Endothelial cell of umbilical vein (primary cell): ENCODE data around the gene IFITM2. TPM values are rescaled to one million over a fixed set of nuclear protein-coding genes. Genes with fewer than 3 reads are reported as not detected.
A peak's percentile ranks its signal among the peaks of the same experiment; 100 is the strongest.

Source experiments
- BruUV-seq: library from RNA; stranded (reverse); fragments of 400-500 nt; replicated peaks from 2 replicates; lab custom pipeline; 2021; lab: Mats Ljungman, UMichigan
- CTCF ChIA-PET: fragments of 300-600, 350-600 bp; sonication (Branson Sonifier 250); formaldehyde crosslinking; loops from one replicate; lab custom pipeline; 2021; ENCODE audit warnings: antibody characterized with exemption, inconsistent platforms; lab: Charles Lee
- POLR2A ChIA-PET: fragments of 300-600, 350-600 bp; sonication (Branson Sonifier 250); formaldehyde crosslinking; loops from one replicate; lab custom pipeline; 2021; ENCODE audit warnings: antibody characterized with exemption, inconsistent platforms; lab: Charles Lee
- DNase-seq: peaks from one replicate; pipeline ENCODE4 v3.0.0-alpha.2; 2011; ENCODE audit warnings: low read depth, low spot score
- FAIRE-seq: peaks from 2 replicates; lab custom pipeline; 2011; peaks lifted over from hg19 to GRCh38; lab: Jason Lieb, UNC
- H2AFZ ChIP-seq: 2 replicates; pipeline ENCODE4 v1.6.0; 2012; ENCODE audit warnings: low read depth, low read length, control low read depth, inconsistent platforms
- H3K27ac ChIP-seq: 2 replicates; pipeline ENCODE4 v1.5.1; 2011; ENCODE audit warnings: low read depth, mild to moderate bottlenecking, control low read depth, low read length, moderate library complexity; ENCODE audit not compliant: insufficient read depth
- H3K27me3 ChIP-seq, 2 experiments: 2 replicates each; pipeline versions ENCODE4 v1.6.0 to v1.6.1; 2011; ENCODE audit warnings: low read length in 2 of 2, mixed read lengths in 1 of 2; ENCODE audit not compliant: control insufficient read depth in 2 of 2, insufficient read depth in 2 of 2
- H3K36me3 ChIP-seq, 2 experiments: 2 replicates in 1 of 2; 3 replicates in 1 of 2; pipeline ENCODE4 v1.5.1; 2011; ENCODE audit warnings: low read length in 2 of 2, mild to moderate bottlenecking in 1 of 2, moderate library complexity in 1 of 2; ENCODE audit not compliant: control insufficient read depth in 2 of 2, insufficient read depth in 2 of 2; ENCODE audit errors: extremely low read depth in 1 of 2
- H3K4me1 ChIP-seq: 3 replicates; pipeline ENCODE4 v1.5.1; 2011; ENCODE audit warnings: mild to moderate bottlenecking, low read length; ENCODE audit not compliant: control insufficient read depth, insufficient read depth; ENCODE audit errors: extremely low read depth
- H3K4me2 ChIP-seq: 2 replicates; pipeline ENCODE4 v1.6.1; 2011; ENCODE audit warnings: low read length, control low read depth, mixed read lengths; ENCODE audit not compliant: insufficient read depth
- H3K4me3 ChIP-seq, 3 experiments: fragments of 200-600 bp in 1 of 3; sonication (generic), shearing (Covaris generic) in 1 of 3; replicated peaks in 1 of 3; 2 replicates each; pipeline ENCODE4 v1.5.1; 2011 to 2016; ENCODE audit warnings: control low read depth in 3 of 3, low read length in 3 of 3, mild to moderate bottlenecking in 2 of 3, inconsistent platforms in 1 of 3, low read depth in 1 of 3, moderate library complexity in 1 of 3; ENCODE audit not compliant: insufficient read depth in 1 of 3
- H3K79me2 ChIP-seq: 2 replicates; pipeline ENCODE4 v1.6.0; 2012; ENCODE audit warnings: low read length, inconsistent platforms; ENCODE audit not compliant: control insufficient read depth, insufficient read depth
- H3K9ac ChIP-seq: replicated peaks from 2 replicates; pipeline ENCODE3; 2011; ENCODE audit warnings: low read length, control low read depth; ENCODE audit not compliant: insufficient read depth; ENCODE audit errors: extremely low read depth
- H3K9me1 ChIP-seq: replicated peaks from 3 replicates; pipeline ENCODE4 v1.6.0; 2011; ENCODE audit warnings: mild to moderate bottlenecking, low read length; ENCODE audit not compliant: control insufficient read depth, insufficient read depth; ENCODE audit errors: extremely low read depth
- H3K9me3 ChIP-seq: replicated peaks from 2 replicates; pipeline ENCODE4 v1.5.1; 2012; ENCODE audit warnings: low read length, inconsistent platforms; ENCODE audit not compliant: control insufficient read depth, insufficient read depth
- H4K20me1 ChIP-seq: replicated peaks from 2 replicates; pipeline ENCODE3; 2011; ENCODE audit warnings: mild to moderate bottlenecking, low read length; ENCODE audit not compliant: control insufficient read depth, insufficient read depth; ENCODE audit errors: extremely low read depth
- FOS ChIP-seq: IDR thresholded peaks from 2 replicates; pipeline ENCODE4 v1.6.1; 2011; ENCODE audit warnings: mild to moderate bottlenecking, low read length, moderate library complexity, borderline replicate concordance; ENCODE audit not compliant: insufficient read depth
- GATA2 ChIP-seq: IDR thresholded peaks from 2 replicates; pipeline ENCODE4 v1.7.0; 2011; ENCODE audit warnings: low read depth, mild to moderate bottlenecking, moderate library complexity, mixed read lengths, low read length; ENCODE audit not compliant: insufficient read length, insufficient read depth
- JUN ChIP-seq: IDR thresholded peaks from 2 replicates; pipeline ENCODE4 v1.6.1; 2011; ENCODE audit warnings: borderline replicate concordance, low read depth; ENCODE audit not compliant: insufficient read length, insufficient read depth
- MYC ChIP-seq: IDR thresholded peaks from one replicate; pipeline ENCODE4 v1.6.1; 2011; ENCODE audit warnings: mild to moderate bottlenecking, low read depth, low read length
- POLR2A ChIP-seq: IDR thresholded peaks from 2 replicates; pipeline ENCODE4 v1.6.1; 2012; ENCODE audit warnings: low read depth, mild to moderate bottlenecking, control low read depth, low read length
- dilution Hi-C: fragments of 300-500 bp; cut with MboI; formaldehyde crosslinking; loops from one replicate; pipeline ENCODE4 v1.15.0; 2019; ENCODE audit warnings: low sequenced_read_pairs; ENCODE audit not compliant: extremely low pct_ligation_motif_present
- intact Hi-C: fragments of 100-400 bp; cut with micrococcal nuclease; formaldehyde crosslinking; loops from one replicate; pipeline ENCODE4 v1.10.0; 2022
- polyA plus RNA-seq, 4 experiments: library from polyadenylated mRNA; depleted of rRNA in 3 of 4; stranded (reverse) in 3 of 4; unstranded in 1 of 4; fragments of >200 nt; gene quantifications; 2 replicates each; pipeline versions ENCODE4 v1.2.1 to v1.2.3, GENCODE V29; 2011 to 2012; ENCODE audit warnings: missing spikeins in 1 of 4
- total RNA-seq: library from RNA; stranded (reverse); gene quantifications from 2 replicates; pipeline ENCODE4 v1.2.3, GENCODE V29; 2021
- TF ChIP-seq, protein P1 (sequence below), 2 donors: IDR thresholded peaks; 1 replicate in 1 of 2; 2 replicates in 1 of 2; pipeline ENCODE4 v1.5.1; 2011; ENCODE audit warnings: low read length in 2 of 2, mild to moderate bottlenecking in 2 of 2, moderate library complexity in 2 of 2, control low read depth in 1 of 2, inconsistent platforms in 1 of 2, low read depth in 1 of 2; ENCODE audit not compliant: insufficient read depth in 1 of 2; ENCODE audit errors: extremely low read depth in 1 of 2

Gene IFITM2
- total and polyA plus RNA-seq, 2 donors (not counting 3 experiments of a cell fraction or from before 2014, with no cell fraction given), result 219 to 1,135 TPM

DNA sequence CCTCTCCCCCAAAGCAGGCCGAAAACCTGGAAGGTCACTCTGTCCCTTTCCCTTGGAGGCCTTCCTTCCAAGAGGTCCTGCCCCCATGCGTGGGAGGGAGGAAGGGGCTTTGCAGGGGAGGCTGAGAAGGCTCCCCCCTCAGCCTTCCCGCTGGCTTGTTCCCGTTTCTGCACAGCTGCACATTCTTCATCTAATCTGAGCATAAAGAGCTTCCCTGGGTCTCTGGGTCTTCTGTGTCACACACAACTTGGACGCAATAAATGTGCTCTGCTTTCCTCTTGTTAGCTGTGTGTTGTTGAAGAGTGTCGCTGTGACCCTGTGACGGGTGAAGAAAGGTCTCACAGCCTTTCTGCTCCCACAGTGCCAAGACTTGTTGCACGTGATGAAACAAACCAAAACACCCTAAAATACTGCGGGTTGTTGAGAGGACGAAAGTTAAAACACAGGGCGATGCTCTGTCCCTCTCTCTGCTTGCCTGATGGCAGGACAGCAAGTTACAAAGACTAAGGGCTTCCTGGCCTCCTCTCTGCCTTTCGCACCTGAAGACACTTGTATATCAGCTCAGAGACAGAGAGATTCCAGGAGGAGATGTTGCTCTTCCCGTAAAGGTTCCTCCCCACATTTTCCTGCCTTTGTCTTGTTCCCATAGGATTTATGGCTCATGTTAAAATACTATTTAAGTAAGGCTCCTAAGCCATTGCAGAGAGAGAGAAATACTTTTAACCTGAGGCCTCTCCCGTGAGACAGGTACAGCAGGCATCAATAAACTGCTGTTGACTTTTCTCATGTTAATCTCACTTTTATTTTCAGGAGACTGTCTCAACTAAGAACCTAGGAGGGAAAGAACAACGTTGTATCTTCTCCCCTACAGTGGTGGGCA lies 28.4 kb downstream of the IFITM2 start:
- no peaks in the 10 kb centered on the region for H3K9me1 ChIP-seq

More for the DNA sequence above, 28.4 kb downstream of the IFITM2 start:
- H3K27ac ChIP-seq, result peak overlapping the region; percentile 43
- dilution Hi-C loops, result no loop called here
- intact Hi-C loops, result loop anchor here (1.0 kb wide), 1 partner anchor 9 kb away; no protein-coding TSS in a partner anchor
- FAIRE-seq (peak; percentile 69), DNase-seq (peak; percentile 81)
- peak overlapping the region; percentile 10 for H3K4me2 ChIP-seq
- no peaks in the 10 kb centered on the region for H3K9me3 ChIP-seq
- peak overlapping the region in 1 of 3 experiments; percentile 1 for H3K4me3 ChIP-seq
- TF ChIP-seq, protein P1, sequence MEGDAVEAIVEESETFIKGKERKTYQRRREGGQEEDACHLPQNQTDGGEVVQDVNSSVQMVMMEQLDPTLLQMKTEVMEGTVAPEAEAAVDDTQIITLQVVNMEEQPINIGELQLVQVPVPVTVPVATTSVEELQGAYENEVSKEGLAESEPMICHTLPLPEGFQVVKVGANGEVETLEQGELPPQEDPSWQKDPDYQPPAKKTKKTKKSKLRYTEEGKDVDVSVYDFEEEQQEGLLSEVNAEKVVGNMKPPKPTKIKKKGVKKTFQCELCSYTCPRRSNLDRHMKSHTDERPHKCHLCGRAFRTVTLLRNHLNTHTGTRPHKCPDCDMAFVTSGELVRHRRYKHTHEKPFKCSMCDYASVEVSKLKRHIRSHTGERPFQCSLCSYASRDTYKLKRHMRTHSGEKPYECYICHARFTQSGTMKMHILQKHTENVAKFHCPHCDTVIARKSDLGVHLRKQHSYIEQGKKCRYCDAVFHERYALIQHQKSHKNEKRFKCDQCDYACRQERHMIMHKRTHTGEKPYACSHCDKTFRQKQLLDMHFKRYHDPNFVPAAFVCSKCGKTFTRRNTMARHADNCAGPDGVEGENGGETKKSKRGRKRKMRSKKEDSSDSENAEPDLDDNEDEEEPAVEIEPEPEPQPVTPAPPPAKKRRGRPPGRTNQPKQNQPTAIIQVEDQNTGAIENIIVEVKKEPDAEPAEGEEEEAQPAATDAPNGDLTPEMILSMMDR (IDR thresholded peaks at IDR 0.05; ENCODE audit: extremely low read depth in 1 of 2, insufficient read depth in 1 of 2, low read depth in 1 of 2, low read length in 2 of 2), result no peak
- no peak for TF ChIP-seq GATA2
- no peak for TF ChIP-seq POLR2A
- no peak for TF ChIP-seq JUN
- TF ChIP-seq FOS, result no peak
- TF ChIP-seq MYC, result no peak
- peaks cover 15% of the 10 kb centered on the region for H3K4me1 ChIP-seq
- no TSS peak for BruUV-seq
- POLR2A ChIA-PET, result no interaction called here
- H3K36me3 ChIP-seq, result no peaks in the 10 kb centered on the region
- H2AFZ ChIP-seq, result peak overlapping the region; percentile 95
- CTCF ChIA-PET, result interaction anchor here (1.4 kb wide), 1 partner anchor 20 kb away, joined by 5 read pairs; no protein-coding TSS in a partner anchor
- no peaks in the 10 kb centered on the region for H3K79me2 ChIP-seq
- H3K9ac ChIP-seq, result peak overlapping the region; percentile 26
- H3K27me3 ChIP-seq, result peaks cover 0 to 1% of the 10 kb centered on the region in 2 experiments
- H4K20me1 ChIP-seq, result no peaks in the 10 kb centered on the region
